ENCODE measurements around the gene AKAP13.

The AKAP13 gene

GRCh38 chr15:85756411-85757072, 376.1 kb downstream of the AKAP13 start:
- no peak for DNase-seq (ENCODE audit: low read depth)

GRCh38 chr15:85757073-85757938, 376.9 kb downstream of the AKAP13 start:
- no peak for DNase-seq (ENCODE audit: low read depth)

GRCh38 chr15:85757939-85758654, 377.7 kb downstream of the AKAP13 start:
- no peak for DNase-seq (ENCODE audit: low read depth)

- no peak for DNase-seq (ENCODE audit: low read depth)
Measured at GRCh38 chr15:85758655-85758978, 378.2 kb downstream of the AKAP13 start.

GRCh38 chr15:85759376-85759775, 379.0 kb downstream of the AKAP13 start:
- no peak for DNase-seq (ENCODE audit: low read depth)

- DNase-seq (ENCODE audit: low read depth): no peak
Measured at GRCh38 chr15:85760049-85760448, 379.6 kb downstream of the AKAP13 start.

GRCh38 chr15:85760531-85761371, 380.3 kb downstream of the AKAP13 start:
- DNase-seq (ENCODE audit: low read depth): no peak

- no peak for DNase-seq (ENCODE audit: low read depth)
Measured at GRCh38 chr15:85761635-85762034, 381.2 kb downstream of the AKAP13 start.

- DNase-seq (ENCODE audit: low read depth): no peak
Measured at GRCh38 chr15:85762039-85762755, 381.8 kb downstream of the AKAP13 start.

GRCh38 chr15:85762756-85763127, 382.3 kb downstream of the AKAP13 start:
- DNase-seq (ENCODE audit: low read depth): no peak

- DNase-seq (ENCODE audit: low read depth): no peak
Measured at GRCh38 chr15:85763157-85763556, 382.8 kb downstream of the AKAP13 start.

- DNase-seq (ENCODE audit: low read depth): no peak
Measured at GRCh38 chr15:85763673-85764633, 383.6 kb downstream of the AKAP13 start.

GRCh38 chr15:85764649-85765277, 384.4 kb downstream of the AKAP13 start:
- DNase-seq (ENCODE audit: low read depth): no peak

- no peak for DNase-seq (ENCODE audit: low read depth)
Measured at GRCh38 chr15:85766001-85766831, 385.8 kb downstream of the AKAP13 start.

- no peak for DNase-seq (ENCODE audit: low read depth)
Measured at GRCh38 chr15:85767785-85768529, 387.6 kb downstream of the AKAP13 start.

- DNase-seq (ENCODE audit: low read depth): no peak
Measured at GRCh38 chr15:85768595-85769168, 388.3 kb downstream of the AKAP13 start.

GRCh38 chr15:85769182-85769900, 388.9 kb downstream of the AKAP13 start:
- no peak for DNase-seq (ENCODE audit: low read depth)
